Thymus (tissue), 14 donors: ENCODE measurements around the gene PLA2G5. TPM values are rescaled to one million over a fixed set of nuclear protein-coding genes. Genes with fewer than 3 reads are reported as not detected.
"Not testable (repeated sequence)": the region's sequence is repeated elsewhere in the genome, so short reads cannot be mapped to it uniquely, and the experiment has no call there.

Experiments
- DNase-seq, 9 donors: peaks; one replicate each; pipeline ENCODE4 v3.0.0-alpha.2; 2013; ENCODE audit warnings: low spot score in 9 of 9, low read depth in 6 of 9, missing footprints in 1 of 9
- H3K27ac ChIP-seq, 2 donors: one replicate each; pipeline ENCODE4 v1.5.1; 2013; ENCODE audit warnings: control low read depth in 1 of 2, low read depth in 1 of 2, low read length in 1 of 2, mild to moderate bottlenecking in 1 of 2, moderate library complexity in 1 of 2
- H3K27me3 ChIP-seq, 2 donors: one replicate each; pipeline ENCODE4 v1.5.1; 2013; ENCODE audit warnings: low read length in 1 of 2; ENCODE audit not compliant: control insufficient read depth in 2 of 2, insufficient read depth in 1 of 2
- H3K36me3 ChIP-seq, 2 donors: one replicate each; pipeline ENCODE4 v1.5.1; 2013; ENCODE audit warnings: low read length in 1 of 2, mild to moderate bottlenecking in 1 of 2, moderate library complexity in 1 of 2; ENCODE audit not compliant: control insufficient read depth in 2 of 2, insufficient read depth in 2 of 2
- H3K4me1 ChIP-seq, 2 donors: one replicate each; pipeline ENCODE4 v1.5.1; 2013; ENCODE audit warnings: low read length in 2 of 2; ENCODE audit not compliant: control insufficient read depth in 2 of 2, insufficient read depth in 2 of 2
- H3K4me3 ChIP-seq, 2 donors: one replicate each; pipeline ENCODE4 v1.5.1; 2013; ENCODE audit warnings: low read length in 2 of 2, control low read depth in 1 of 2, mild to moderate bottlenecking in 1 of 2
- H3K9me3 ChIP-seq, 2 donors: one replicate each; pipeline ENCODE4 v1.5.1; 2013; ENCODE audit warnings: low read length in 1 of 2, mild to moderate bottlenecking in 1 of 2; ENCODE audit not compliant: control insufficient read depth in 2 of 2, insufficient read depth in 1 of 2
- WGBS: extraction: QIAGEN DNeasy Blood & Tissue Kit; methylation state at CpG from one replicate; pipeline ENCODE4 v1.1.7; 2013; 5-methylcytosine and 5-hydroxymethylcytosine counted together
- long read RNA-seq, 10 donors: transcript quantifications; one replicate each; lab custom pipeline, GENCODE V29; 2026
- polyA plus RNA-seq: library from polyadenylated mRNA; stranded (reverse); fragments of 200-250 nt; gene quantifications from one replicate; pipeline ENCODE4 v1.2.3, GENCODE V29; 2013
- total RNA-seq: library from RNA; stranded (reverse); fragments of 120-200 nt; gene quantifications from one replicate; pipeline ENCODE4 v1.2.4, GENCODE V29; 2013
- donor health status: healthy.

PLA2G5 gene
- 0.09 TPM for total RNA-seq
- polyA plus RNA-seq: 1.6 TPM
- long read RNA-seq, donor 1: 0 reads
- long read RNA-seq, donor 2: 0 reads
- long read RNA-seq, donor 3: 0 reads
- long read RNA-seq, donor 4: 0 reads
- long read RNA-seq, donor 5: 0 reads
- long read RNA-seq, donor 6: 0 reads
- long read RNA-seq, donor 7: 0 reads
- long read RNA-seq, donor 8, partial matches to known transcripts: 0 of 1 reads
- long read RNA-seq, donor 8, other reads (novel, unspliced or antisense): 0 of 1 reads
- long read RNA-seq, donor 9: 0 reads
- long read RNA-seq, donor 10: 0 reads

GRCh38 chr1:20069874-20070273 is at the start of gene PLA2G5:
PLA2G5 (plus strand) TSS chr1:20070194; CDS start chr1:20084831, 14,637 bp downstream.
- Histone ChIP-seq H3K36me3 (no peaks in the 10 kb centered on the region), H3K27me3 (no peaks in the 10 kb centered on the region), H3K9me3 (no peaks in the 10 kb centered on the region), H3K4me3 (no peak within 1 kb of the TSS), H3K27ac (no peak within 1 kb of the TSS), H3K4me1 (no peaks in the 10 kb centered on the region)
- WGBS: 70% methylated on average over 7 of the region's 7 CpGs
- no peak for DNase-seq

- 93% methylated on average over 5 of the region's 5 CpGs for WGBS
- Histone ChIP-seq H3K27ac (no peak overlapping the region), H3K27me3 (no peaks in the 10 kb centered on the region), H3K4me3 (no peak overlapping the region), H3K4me1 (no peaks in the 10 kb centered on the region), H3K36me3 (no peaks in the 10 kb centered on the region), H3K9me3 (no peaks in the 10 kb centered on the region)
- DNase-seq: no peak
Measured at GRCh38 chr1:20028125-20028524, 41.9 kb upstream of the PLA2G5 start.

DNA sequence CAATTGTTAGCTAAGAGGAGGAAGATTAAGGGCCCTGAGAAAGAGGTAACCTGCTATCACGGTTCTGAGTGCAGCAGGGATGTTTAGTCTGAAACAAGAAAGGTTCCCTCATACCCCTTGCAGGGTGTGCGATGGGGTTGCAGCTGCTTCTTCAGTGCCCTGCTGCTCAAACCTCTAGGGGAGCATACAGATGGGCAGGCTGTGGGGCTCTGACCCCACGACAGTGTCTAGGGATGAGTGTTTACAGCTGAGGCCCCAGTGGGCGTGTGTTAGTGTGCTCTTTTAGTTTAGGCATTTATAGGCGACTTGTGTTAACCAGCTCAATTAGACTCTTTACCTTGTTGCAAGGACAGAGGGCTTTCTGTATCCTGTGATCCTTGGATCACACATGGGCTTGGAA is 41.3 kb upstream of the PLA2G5 start:
- Histone ChIP-seq H3K36me3 (no peaks in the 10 kb centered on the region), H3K27ac (no peak overlapping the region), H3K4me1 (no peaks in the 10 kb centered on the region), H3K27me3 (no peaks in the 10 kb centered on the region), H3K4me3 (no peak overlapping the region), H3K9me3 (no peaks in the 10 kb centered on the region)
- WGBS: 89% methylated on average over 5 of the region's 5 CpGs
- DNase-seq: no peak

DNA sequence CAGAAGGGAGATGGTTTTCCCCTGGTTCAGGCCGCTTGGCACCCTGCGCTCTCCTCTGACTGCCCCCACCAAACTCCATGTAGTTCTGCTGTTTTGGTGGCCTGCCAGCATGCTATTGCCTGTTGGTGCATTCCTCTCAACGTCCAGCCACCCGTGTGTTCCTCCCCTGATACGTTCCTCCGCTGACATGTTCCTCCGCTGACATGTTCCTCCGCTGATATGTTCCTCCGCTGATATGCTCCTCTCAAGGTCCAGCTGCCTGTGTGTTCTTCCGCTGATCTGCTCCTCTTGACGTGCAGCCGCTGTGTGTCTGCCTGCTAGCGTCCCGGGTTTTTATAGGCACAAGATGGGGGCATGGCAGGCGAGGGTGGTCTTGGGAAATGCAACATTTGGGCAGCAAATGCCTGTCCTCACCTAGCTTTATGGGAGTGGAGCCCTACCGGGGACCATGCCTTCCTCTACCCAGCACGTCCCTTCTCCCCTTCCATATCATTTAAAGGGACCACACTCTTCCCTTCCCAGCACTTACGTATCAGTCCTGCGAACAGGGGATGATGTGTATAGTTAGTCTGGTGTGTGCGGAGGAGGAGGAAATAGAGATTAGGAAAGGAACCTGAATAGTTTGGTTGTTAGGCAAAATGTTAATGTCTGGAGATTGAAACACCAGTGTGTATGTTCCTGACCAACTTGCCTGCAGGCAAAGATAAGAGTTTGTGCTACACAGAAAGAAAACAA is 40.6 kb upstream of the PLA2G5 start:
- Histone ChIP-seq H3K27me3 (no peaks in the 10 kb centered on the region), H3K4me3 (no peak overlapping the region), H3K9me3 (no peaks in the 10 kb centered on the region), H3K4me1 (no peaks in the 10 kb centered on the region), H3K27ac (no peak overlapping the region), H3K36me3 (no peaks in the 10 kb centered on the region)
- no peak for DNase-seq
- 86% methylated on average over 20 of the region's 20 CpGs for WGBS

- not testable (repeated sequence) for H3K4me1 ChIP-seq, H3K4me3 ChIP-seq, H3K27me3 ChIP-seq, H3K9me3 ChIP-seq, H3K36me3 ChIP-seq, H3K27ac ChIP-seq, DNase-seq
- 93% methylated on average over 6 of the region's 6 CpGs for WGBS
Measured at GRCh38 chr1:20030436-20031151, 39.4 kb upstream of the PLA2G5 start.

DNA sequence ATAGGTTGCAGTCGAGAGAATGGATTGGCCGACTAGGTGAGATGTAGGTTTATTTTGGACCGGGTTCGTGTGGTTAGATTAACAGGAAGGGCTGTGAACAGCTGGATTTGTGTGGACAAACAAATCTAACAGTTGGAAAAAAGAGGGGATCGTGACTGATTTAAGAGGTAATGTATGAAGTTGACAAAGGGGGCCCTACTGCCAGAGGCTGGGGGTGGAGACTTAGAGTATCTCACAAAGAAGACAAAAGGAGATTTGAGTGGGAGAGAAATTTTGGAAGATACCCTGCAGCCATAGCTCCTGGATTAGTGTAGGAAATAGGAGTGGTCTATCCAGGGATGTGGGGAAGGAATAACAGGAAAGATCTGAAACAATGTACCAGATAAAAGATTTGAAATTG is 38.8 kb upstream of the PLA2G5 start:
- Histone ChIP-seq H3K4me1 (no peaks in the 10 kb centered on the region), H3K9me3 (no peaks in the 10 kb centered on the region), H3K36me3 (no peaks in the 10 kb centered on the region), H3K4me3 (no peak overlapping the region), H3K27ac (no peak overlapping the region), H3K27me3 (no peaks in the 10 kb centered on the region)
- WGBS: 71% methylated on average over 5 of the region's 5 CpGs
- DNase-seq: no peak

DNA sequence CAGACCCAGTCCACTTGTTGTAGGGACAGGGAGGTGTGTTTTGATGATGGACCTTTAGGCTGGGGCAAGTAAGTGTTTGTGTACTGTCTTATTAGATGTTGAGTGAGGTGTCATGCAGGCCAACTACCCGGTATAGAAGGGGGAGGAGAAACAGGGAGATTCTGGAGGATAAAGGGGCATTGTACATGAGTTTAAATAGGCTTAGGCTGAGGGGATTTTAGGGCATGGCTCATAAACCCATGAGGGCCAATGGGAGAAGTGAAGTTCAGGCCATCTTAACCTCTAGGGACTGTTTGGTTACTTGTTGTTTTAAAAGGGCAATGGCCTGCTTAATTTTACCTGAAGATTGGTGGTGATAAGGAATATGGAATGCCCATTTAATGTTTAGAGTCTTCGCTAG is 38.2 kb upstream of the PLA2G5 start:
- Histone ChIP-seq H3K36me3 (no peaks in the 10 kb centered on the region), H3K4me1 (no peaks in the 10 kb centered on the region), H3K9me3 (no peaks in the 10 kb centered on the region), H3K27ac (no peak overlapping the region), H3K27me3 (no peaks in the 10 kb centered on the region), H3K4me3 (no peak overlapping the region)
- 95% methylated on average over 2 of the region's 2 CpGs for WGBS
- DNase-seq: no peak

- WGBS: 98% methylated on average over 1 of the region's 1 CpG
- no peaks in the 10 kb centered on the region for H3K9me3 ChIP-seq
- no peak overlapping the region for H3K27ac ChIP-seq
- no peak overlapping the region for H3K4me3 ChIP-seq
- H3K36me3 ChIP-seq: no peaks in the 10 kb centered on the region
- no peaks in the 10 kb centered on the region for H3K4me1 ChIP-seq
- no peaks in the 10 kb centered on the region for H3K27me3 ChIP-seq
- no peak for DNase-seq
Measured at GRCh38 chr1:20032425-20032824, 37.6 kb upstream of the PLA2G5 start.

GRCh38 chr1:20033420-20033819 is 36.6 kb upstream of the PLA2G5 start:
- Histone ChIP-seq H3K4me3 (no peak overlapping the region), H3K9me3 (no peaks in the 10 kb centered on the region), H3K4me1 (no peaks in the 10 kb centered on the region), H3K27ac (no peak overlapping the region), H3K36me3 (no peaks in the 10 kb centered on the region), H3K27me3 (no peaks in the 10 kb centered on the region)
- no peak for DNase-seq
